IPS-15b (cell line): Measurements from ENCODE around the gene CYP2A7.
"Not testable (repeated sequence)": the region's sequence is repeated elsewhere in the genome, so short reads cannot be mapped to it uniquely, and the experiment has no call there.

Experiments used
- H3K27me3 ChIP-seq: one replicate; pipeline ENCODE4 v1.6.1; 2013; ENCODE audit warnings: low read length; ENCODE audit not compliant: control insufficient read depth, insufficient read depth
- H3K36me3 ChIP-seq: one replicate; pipeline ENCODE4 v1.6.1; 2013; ENCODE audit warnings: low read length; ENCODE audit not compliant: control insufficient read depth, insufficient read depth
- H3K4me1 ChIP-seq: one replicate; pipeline ENCODE4 v1.6.1; 2013; ENCODE audit warnings: mild to moderate bottlenecking, low read length; ENCODE audit not compliant: control insufficient read depth, insufficient read depth
- H3K4me3 ChIP-seq: one replicate; pipeline ENCODE4 v1.5.1; 2013; ENCODE audit warnings: low read depth, low read length
- H3K9ac ChIP-seq: one replicate; pipeline ENCODE4 v1.6.1; 2013; ENCODE audit warnings: low read depth, mild to moderate bottlenecking, low read length
- H3K9me3 ChIP-seq: one replicate; pipeline ENCODE4 v1.6.1; 2013; ENCODE audit warnings: mild to moderate bottlenecking, low read length; ENCODE audit not compliant: control insufficient read depth, insufficient read depth

CYP2A7 gene

GRCh38 chr19:40919530-40920299 is 37.7 kb upstream of the CYP2A7 start:
- not testable (repeated sequence) for H3K9me3 ChIP-seq, H3K9ac ChIP-seq, H3K36me3 ChIP-seq, H3K27me3 ChIP-seq, H3K4me3 ChIP-seq, H3K4me1 ChIP-seq

GRCh38 chr19:40918303-40918702 is 36.3 kb upstream of the CYP2A7 start:
- H3K4me1 ChIP-seq, H3K9ac ChIP-seq, H3K27me3 ChIP-seq, H3K36me3 ChIP-seq, H3K9me3 ChIP-seq, H3K4me3 ChIP-seq: not testable (repeated sequence)

GRCh38 chr19:40908976-40909375 is 26.9 kb upstream of the CYP2A7 start:
- Histone ChIP-seq H3K9me3 (no peaks in the 10 kb centered on the region), H3K27me3 (peaks cover 2% of the 10 kb centered on the region), H3K36me3 (no peaks in the 10 kb centered on the region), H3K4me1 (peaks cover 9% of the 10 kb centered on the region), H3K4me3 (peak overlapping the region; percentile 58), H3K9ac (no peak overlapping the region)

- Histone ChIP-seq H3K4me3 (peak overlapping the region; percentile 58), H3K27me3 (peaks cover 2% of the 10 kb centered on the region), H3K4me1 (peaks cover 9% of the 10 kb centered on the region), H3K9me3 (no peaks in the 10 kb centered on the region), H3K9ac (no peak overlapping the region), H3K36me3 (no peaks in the 10 kb centered on the region)
Observed at GRCh38 chr19:40907968-40908735, 26.1 kb upstream of the CYP2A7 start.

GRCh38 chr19:40906512-40906911 is 24.5 kb upstream of the CYP2A7 start:
- Histone ChIP-seq H3K9me3 (no peaks in the 10 kb centered on the region), H3K9ac (no peak overlapping the region), H3K27me3 (peaks cover 2% of the 10 kb centered on the region), H3K36me3 (no peaks in the 10 kb centered on the region), H3K4me3 (no peak overlapping the region), H3K4me1 (peaks cover 9% of the 10 kb centered on the region)

GRCh38 chr19:40904673-40905156 is 22.7 kb upstream of the CYP2A7 start:
- H3K4me3 ChIP-seq, H3K36me3 ChIP-seq, H3K9ac ChIP-seq, H3K27me3 ChIP-seq, H3K9me3 ChIP-seq, H3K4me1 ChIP-seq: not testable (repeated sequence)

GRCh38 chr19:40901975-40902750 is 20.1 kb upstream of the CYP2A7 start:
- H3K9ac ChIP-seq, H3K4me1 ChIP-seq, H3K4me3 ChIP-seq, H3K27me3 ChIP-seq, H3K9me3 ChIP-seq, H3K36me3 ChIP-seq: not testable (repeated sequence)

GRCh38 chr19:40900521-40900920 is 18.5 kb upstream of the CYP2A7 start:
- not testable (repeated sequence) for H3K4me1 ChIP-seq, H3K9me3 ChIP-seq, H3K4me3 ChIP-seq, H3K36me3 ChIP-seq, H3K9ac ChIP-seq, H3K27me3 ChIP-seq

- H3K9ac ChIP-seq, result not testable (repeated sequence)
Observed at GRCh38 chr19:40899964-40900363, 17.9 kb upstream of the CYP2A7 start.

GRCh38 chr19:40896843-40897789 is 15.1 kb upstream of the CYP2A7 start:
- H3K9me3 ChIP-seq, H3K4me1 ChIP-seq, H3K9ac ChIP-seq, H3K4me3 ChIP-seq, H3K36me3 ChIP-seq, H3K27me3 ChIP-seq: not testable (repeated sequence)

More at GRCh38 chr19:40899964-40900363, 17.9 kb upstream of the CYP2A7 start:
- H3K9me3 ChIP-seq, H3K27me3 ChIP-seq, H3K4me1 ChIP-seq, H3K4me3 ChIP-seq, H3K36me3 ChIP-seq: not testable (repeated sequence)

- H3K9me3 ChIP-seq, result no peaks in the 10 kb centered on the region
- no peak overlapping the region for H3K9ac ChIP-seq
- H3K4me1 ChIP-seq, result no peaks in the 10 kb centered on the region
- no peak overlapping the region for H3K4me3 ChIP-seq
- H3K27me3 ChIP-seq, result no peaks in the 10 kb centered on the region
- H3K36me3 ChIP-seq, result no peaks in the 10 kb centered on the region
Observed at GRCh38 chr19:40896418-40896796, 14.4 kb upstream of the CYP2A7 start.
